ENCODE measurements around the gene GJC1.

DNA sequence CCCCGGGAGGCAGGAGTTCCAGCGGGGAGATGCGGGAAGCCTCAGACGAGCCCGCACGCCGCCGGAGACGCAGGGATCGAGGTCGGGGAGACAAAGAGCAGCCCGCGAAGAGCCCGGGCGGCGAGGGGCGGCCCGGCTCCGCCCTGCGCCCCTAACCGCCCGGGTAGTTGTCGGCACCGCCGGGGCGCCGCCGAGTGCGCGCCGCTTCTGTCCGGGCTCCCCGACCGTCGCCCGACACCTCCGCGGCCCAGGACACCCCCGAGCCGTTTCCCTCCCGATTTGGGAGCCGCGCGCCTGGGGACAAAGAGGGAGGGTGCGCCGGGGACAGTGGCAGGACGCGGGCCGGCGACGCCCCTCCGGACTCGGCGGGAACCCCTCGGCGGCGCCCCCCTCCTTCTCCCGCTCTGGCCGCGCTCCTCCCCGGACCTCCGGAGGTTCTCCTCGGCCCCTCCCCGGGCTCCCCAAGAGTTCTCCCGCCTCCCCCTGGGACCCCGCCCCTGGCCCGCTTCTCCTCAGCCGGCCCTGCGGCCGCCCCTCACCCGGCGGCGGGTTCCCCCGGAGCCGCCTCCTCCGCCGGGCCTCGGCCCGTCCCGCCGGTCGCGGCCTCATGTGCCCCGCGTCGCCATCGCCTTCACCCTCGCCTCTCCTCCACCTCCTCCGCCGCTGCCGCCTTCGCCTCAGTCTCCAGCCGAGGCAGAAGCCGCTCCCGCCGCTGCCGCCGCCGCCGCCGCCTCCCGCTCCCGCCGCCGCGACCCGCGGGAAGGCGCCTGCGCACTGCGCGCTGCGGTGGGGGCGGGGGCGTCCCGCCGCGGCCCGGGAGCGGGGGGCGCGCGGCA is at the start of gene GJC1:
- no peak for TF ChIP-seq CTCF (IDR thresholded peaks at IDR 0.05)
- TF ChIP-seq POLR2A (IDR thresholded peaks at IDR 0.05), result peak in 1 of 4 donors; percentile 8

Data from esophagus squamous epithelium (tissue), 4 donors.